GM12878 (cell line): Measurements from ENCODE around the gene ABHD6. TPM values are rescaled to one million over a fixed set of nuclear protein-coding genes. Genes with fewer than 3 reads are reported as not detected.
"Not testable (repeated sequence)": the region's sequence is repeated elsewhere in the genome, so short reads cannot be mapped to it uniquely, and the experiment has no call there.

Experiments used
- ATAC-seq: fragments of 200-7000 bp; cut with Tn5 transposase; 3 replicates; pipeline ENCODE4 v1.9.1; 2020; ENCODE audit warnings: mild to moderate bottlenecking, moderate library complexity
- BruUV-seq: library from RNA; stranded (reverse); fragments of 400-500 nt; replicated peaks from 2 replicates; lab custom pipeline; 2021; lab: Mats Ljungman, UMichigan
- CTCF ChIA-PET: fragments of 300-600 bp; sonication (Branson Sonifier 250); formaldehyde crosslinking; extraction: SDS; loops from one replicate; lab custom pipeline; 2021; ENCODE audit warnings: inconsistent platforms; lab: Yijun Ruan, JAX
- POLR2A ChIA-PET: fragments of 350-600 bp; formaldehyde crosslinking; extraction: SDS; loops from one replicate; lab custom pipeline; 2021; ENCODE audit warnings: inconsistent platforms; lab: Charles Lee
- RAD21 ChIA-PET: fragments of 300-600 bp; sonication (Branson Sonifier 250); formaldehyde crosslinking; loops from one replicate; lab custom pipeline; 2023; ENCODE audit warnings: antibody characterized with exemption; ENCODE audit not compliant: unreplicated experiment; lab: Charles Lee
- SMC1A ChIA-PET: fragments of 300-600 bp; sonication (Branson Sonifier 250); formaldehyde crosslinking; loops from one replicate; lab custom pipeline; 2023; ENCODE audit not compliant: unreplicated experiment, uncharacterized antibody; lab: Charles Lee
- DNase-seq: peaks from one replicate; pipeline ENCODE4 v3.0.0-alpha.2; 2011; ENCODE audit warnings: low read depth, low spot score
- FAIRE-seq: peaks from 3 replicates; lab custom pipeline; 2011; peaks lifted over from hg19 to GRCh38; lab: Jason Lieb, UNC
- H2AFZ ChIP-seq: 2 replicates; pipeline ENCODE4 v1.6.0; 2011; ENCODE audit warnings: low read depth, low read length, control low read depth; ENCODE audit not compliant: control insufficient read depth
- H3K27ac ChIP-seq: 2 replicates; pipeline ENCODE4 v1.5.1; 2011; ENCODE audit warnings: control low read depth; ENCODE audit not compliant: control insufficient read depth, insufficient read depth
- H3K27me3 ChIP-seq, 2 experiments: replicated peaks in 1 of 2; 2 replicates each; pipeline versions ENCODE4 v1.6.0 to v1.6.1; 2011; ENCODE audit warnings: low read length in 1 of 2; ENCODE audit not compliant: control insufficient read depth in 2 of 2, insufficient read depth in 2 of 2
- H3K36me3 ChIP-seq, 2 experiments: 2 replicates each; pipeline ENCODE4 v1.5.1; 2011; ENCODE audit warnings: low read length in 1 of 2; ENCODE audit not compliant: control insufficient read depth in 2 of 2, insufficient read depth in 2 of 2
- H3K4me1 ChIP-seq: 2 replicates; pipeline ENCODE4 v1.6.1; 2011; ENCODE audit warnings: mild to moderate bottlenecking, low read length, moderate library complexity, mixed read lengths; ENCODE audit not compliant: control insufficient read depth, insufficient read depth
- H3K4me2 ChIP-seq: 2 replicates; pipeline ENCODE4 v1.6.0; 2011; ENCODE audit warnings: control low read depth; ENCODE audit not compliant: control insufficient read depth, insufficient read depth
- H3K4me3 ChIP-seq: fragments of 200-600 bp; sonication (generic); 2 replicates; pipeline ENCODE4 v1.5.1; 2016
- H3K79me2 ChIP-seq: 2 replicates; pipeline ENCODE4 v1.6.0; 2011; ENCODE audit warnings: low read length; ENCODE audit not compliant: control insufficient read depth, insufficient read depth
- H3K9ac ChIP-seq: 2 replicates; pipeline ENCODE4 v1.8.0; 2011; ENCODE audit warnings: low read length, control low read depth, mixed read lengths; ENCODE audit not compliant: control insufficient read depth, insufficient read depth
- H3K9me3 ChIP-seq: replicated peaks from 3 replicates; pipeline ENCODE4 v1.5.1; 2011; ENCODE audit warnings: mild to moderate bottlenecking, low read length; ENCODE audit not compliant: control insufficient read depth, insufficient read depth
- H4K20me1 ChIP-seq: 2 replicates; pipeline ENCODE4 v1.6.0; 2011; ENCODE audit not compliant: control insufficient read depth, insufficient read depth
- ATF7 ChIP-seq: fragments of 450-650 bp; IDR thresholded peaks from 2 replicates; pipeline ENCODE4 v1.6.1; 2016; ENCODE audit warnings: low read depth, mild to moderate bottlenecking
- E2F8 ChIP-seq: fragments of 450-650 bp; IDR thresholded peaks from 2 replicates; pipeline ENCODE4 v1.6.1; 2018; ENCODE audit warnings: mild to moderate bottlenecking, low read depth, moderate library complexity; ENCODE audit not compliant: partially characterized antibody
- KLF5 ChIP-seq: fragments of 450-650 bp; IDR thresholded peaks from 2 replicates; pipeline ENCODE4 v1.6.1; 2014; ENCODE audit warnings: mild to moderate bottlenecking; ENCODE audit not compliant: partially characterized antibody
- SIN3A ChIP-seq: IDR thresholded peaks from 2 replicates; pipeline ENCODE4 v1.6.1; 2012; ENCODE audit warnings: low read depth, low read length, improper control_type of control experiment
- ZZZ3 ChIP-seq: IDR thresholded peaks from 2 replicates; pipeline ENCODE4 v1.6.1; 2011; ENCODE audit warnings: low read depth; ENCODE audit not compliant: control insufficient read depth, insufficient read length
- WGBS: methylation state at CpG from one replicate; pipeline ENCODE4 v1.1.6; 2016; ENCODE audit warnings: low lambda C conversion rate; ENCODE audit not compliant: insufficient replicate concordance, insufficient coverage; ENCODE audit errors: missing lambda C conversion rate; 5-methylcytosine and 5-hydroxymethylcytosine counted together
- in situ Hi-C: fragments of 300-500 bp; cut with MboI; formaldehyde crosslinking; loops from 9 replicates; pipeline ENCODE4 v1.14.3; 2018; ENCODE audit warnings: mixed read lengths
- intact Hi-C: fragments of 100-400 bp; cut with micrococcal nuclease; formaldehyde crosslinking; loops from one replicate; pipeline ENCODE4 v1.14.2; 2022; ENCODE audit not compliant: unreplicated experiment
- polyA plus RNA-seq, 11 experiments: library from polyadenylated mRNA; depleted of rRNA in 4 of 11; unstranded in 6 of 11; stranded (reverse) in 5 of 11; fragments of >200 nt; fragmentation: Nextera tagmentation in 4 of 11; fragmentation: Illumina TruSeq in 1 of 11; extraction: Ambion mirVana in 4 of 11; extraction: Trizol in 1 of 11; gene quantifications; 1 replicate in 1 of 11; 2 replicates in 10 of 11; pipeline versions ENCODE4 v1.2.1 to v1.2.3, GENCODE V29; 2011 to 2016; ENCODE audit warnings: inconsistent platforms in 2 of 11, missing spikeins in 2 of 11, low read depth in 1 of 11
- total RNA-seq, 4 experiments: library from RNA; depleted of rRNA in 3 of 4; stranded (reverse); fragments of >200 nt in 3 of 4; fragmentation: Illumina TruSeq in 1 of 4; extraction: Trizol in 1 of 4; gene quantifications; 2 replicates each; pipeline versions ENCODE4 v1.2.1 to v1.2.3, GENCODE V29; 2013 to 2021
- TF ChIP-seq, protein P1 (sequence below): IDR thresholded peaks from 2 replicates; pipeline ENCODE4 v1.6.1; 2011; ENCODE audit warnings: borderline replicate concordance, low read depth, mild to moderate bottlenecking, moderate library complexity, mixed read lengths, low read length; ENCODE audit not compliant: insufficient read depth; ENCODE audit errors: extremely low read length

ABHD6 gene
- total and polyA plus RNA-seq, 10 of the 15 experiments (the other 5 are each of a cell fraction or from before 2014, with no cell fraction given), result 1.4 to 33.2 (median 3.2) TPM

DNA sequence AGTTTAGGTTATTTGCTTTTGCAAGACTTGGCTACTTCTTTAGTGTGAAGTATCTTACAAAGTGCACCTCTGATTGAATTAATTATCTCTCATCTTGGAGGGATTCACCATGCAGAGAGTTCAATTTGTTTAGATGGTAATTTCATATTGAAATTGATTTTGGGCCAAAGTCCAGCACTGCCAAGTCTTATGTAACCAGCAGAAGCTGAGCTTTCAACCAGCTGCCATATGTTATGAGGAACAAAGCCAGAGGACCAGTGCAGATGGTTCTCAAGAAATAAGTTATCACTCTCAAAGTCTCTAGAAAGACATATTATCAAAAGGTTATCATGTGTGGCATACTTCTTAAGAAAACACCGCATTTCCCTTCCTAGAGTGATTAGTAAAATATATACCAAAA, 29.0 kb downstream of the ABHD6 start:
- Histone ChIP-seq H2AFZ (no peak overlapping the region), H3K36me3 (peaks cover 0 to 3% of the 10 kb centered on the region in 2 experiments; a peak in 3 of 4 replicates), H3K9ac (no peak overlapping the region), H3K4me1 (no peaks in the 10 kb centered on the region), H3K27me3 (no peaks in the 10 kb centered on the region), H3K9me3 (no peaks in the 10 kb centered on the region), H4K20me1 (no peaks in the 10 kb centered on the region), H3K27ac (no peak overlapping the region), H3K4me3 (no peak overlapping the region), H3K4me2 (no peak overlapping the region), H3K79me2 (no peaks in the 10 kb centered on the region)
- RAD21 ChIA-PET, result no interaction called here
- FAIRE-seq (no peak), ATAC-seq (no peak), DNase-seq (no peak)
- 100% methylated on average over 1 of the region's 1 CpG for WGBS
- intact Hi-C loops, result no loop called here
- POLR2A ChIA-PET, result no interaction called here
- no peak for TF ChIP-seq ZZZ3
- TF ChIP-seq E2F8, result no peak
- no peak for TF ChIP-seq ATF7
- TF ChIP-seq, protein P1, sequence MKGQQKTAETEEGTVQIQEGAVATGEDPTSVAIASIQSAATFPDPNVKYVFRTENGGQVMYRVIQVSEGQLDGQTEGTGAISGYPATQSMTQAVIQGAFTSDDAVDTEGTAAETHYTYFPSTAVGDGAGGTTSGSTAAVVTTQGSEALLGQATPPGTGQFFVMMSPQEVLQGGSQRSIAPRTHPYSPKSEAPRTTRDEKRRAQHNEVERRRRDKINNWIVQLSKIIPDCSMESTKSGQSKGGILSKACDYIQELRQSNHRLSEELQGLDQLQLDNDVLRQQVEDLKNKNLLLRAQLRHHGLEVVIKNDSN, result no peak
- TF ChIP-seq KLF5, result no peak
- TF ChIP-seq SIN3A, result no peak
- in situ Hi-C loops, result no loop called here
- BruUV-seq, result no TSS peak
- CTCF ChIA-PET, result interaction anchor here (0.8 kb wide), 1 partner anchor 40 kb away, joined by 3 read pairs; the partner anchor contains the start of genes HTD2 and RPP14
- SMC1A ChIA-PET, result interaction anchor here (1.1 kb wide), 1 partner anchor 11 kb away, joined by 3 read pairs; no protein-coding TSS in a partner anchor

DNA sequence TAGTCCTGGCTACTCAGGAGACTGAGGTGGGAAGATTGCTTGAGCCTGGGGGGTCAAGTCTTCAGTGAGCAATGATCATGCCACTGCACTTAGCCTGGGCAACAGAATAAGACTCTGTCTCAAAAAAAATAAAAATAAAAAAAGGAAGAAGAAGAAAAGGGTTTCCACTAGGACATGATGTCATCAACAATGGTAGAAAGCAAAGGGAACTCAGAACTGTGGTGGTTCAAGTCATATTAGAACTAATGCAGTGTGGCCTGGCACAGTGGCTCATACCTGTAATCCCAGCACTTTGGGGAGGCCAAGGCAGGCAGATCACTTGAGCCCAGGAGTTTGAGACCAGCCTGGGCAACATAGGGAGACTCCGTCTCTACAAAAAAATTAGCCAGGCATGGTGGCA, 30.0 kb downstream of the ABHD6 start:
- in situ Hi-C loops, H3K4me1 ChIP-seq, RAD21 ChIA-PET: not testable (repeated sequence)

More for the DNA sequence above, 30.0 kb downstream of the ABHD6 start:
- ChIA-PET CTCF (interaction anchor here (0.8 kb wide), 1 partner anchor 39 kb away, joined by 3 read pairs; the partner anchor contains the start of genes HTD2 and RPP14), SMC1A (interaction anchor here (1.1 kb wide), 1 partner anchor 12 kb away, joined by 3 read pairs; no protein-coding TSS in a partner anchor)
- H3K9me3 ChIP-seq, DNase-seq, FAIRE-seq, H3K36me3 ChIP-seq, intact Hi-C loops, H3K4me3 ChIP-seq, H3K27ac ChIP-seq, H2AFZ ChIP-seq, POLR2A ChIA-PET, H3K9ac ChIP-seq, H3K27me3 ChIP-seq, BruUV-seq, ATAC-seq, H4K20me1 ChIP-seq, H3K79me2 ChIP-seq, H3K4me2 ChIP-seq: not testable (repeated sequence)
- WGBS, result 100% methylated on average over 1 of the region's 1 CpG
